SW480 (cell line): Measurements from ENCODE around the gene FAM13C.

Experiments
- DNase-seq: peaks from one replicate; pipeline ENCODE4 v3.0.0-alpha.2; 2016; ENCODE audit warnings: low spot score

The FAM13C gene

DNA sequence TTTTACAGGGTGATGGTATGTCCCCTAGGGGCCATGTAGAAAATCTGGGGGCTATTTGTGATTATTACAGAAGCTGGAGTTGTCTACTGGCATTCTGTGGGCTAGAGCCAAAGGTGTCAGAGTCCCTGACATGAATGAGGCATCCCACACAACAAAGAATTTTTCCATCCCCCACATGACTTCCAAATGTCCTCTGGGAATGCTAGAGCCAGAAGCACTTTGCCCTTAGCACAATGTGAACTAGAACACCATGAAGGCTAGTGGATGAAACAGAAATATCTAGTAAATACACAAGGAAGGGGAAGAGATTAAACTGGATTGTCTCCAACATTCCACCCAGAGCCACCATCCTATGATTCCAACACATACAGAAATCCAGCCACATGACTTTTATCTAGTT lies 46.9 kb downstream of the FAM13C start:
- DNase-seq: no peak

DNA sequence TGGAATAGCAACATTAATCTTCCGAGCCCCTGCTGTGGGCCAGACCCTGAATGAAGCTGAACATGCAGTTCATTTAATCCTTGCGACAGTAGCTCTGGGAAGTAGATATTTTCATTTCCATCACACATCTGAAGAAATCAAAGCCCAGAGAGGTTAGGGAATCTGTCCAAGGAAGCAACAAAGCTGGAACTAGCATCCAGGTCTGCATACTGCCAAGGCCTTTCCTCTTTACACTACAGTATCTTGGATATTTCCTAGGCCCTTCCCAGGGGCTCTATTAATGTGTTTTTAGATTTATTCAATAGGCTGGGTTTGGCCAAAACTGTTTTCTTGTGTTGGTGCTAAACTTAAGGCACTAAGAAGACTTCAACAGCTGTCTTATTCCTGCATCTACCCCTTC lies 48.1 kb downstream of the FAM13C start:
- DNase-seq: no peak

DNA sequence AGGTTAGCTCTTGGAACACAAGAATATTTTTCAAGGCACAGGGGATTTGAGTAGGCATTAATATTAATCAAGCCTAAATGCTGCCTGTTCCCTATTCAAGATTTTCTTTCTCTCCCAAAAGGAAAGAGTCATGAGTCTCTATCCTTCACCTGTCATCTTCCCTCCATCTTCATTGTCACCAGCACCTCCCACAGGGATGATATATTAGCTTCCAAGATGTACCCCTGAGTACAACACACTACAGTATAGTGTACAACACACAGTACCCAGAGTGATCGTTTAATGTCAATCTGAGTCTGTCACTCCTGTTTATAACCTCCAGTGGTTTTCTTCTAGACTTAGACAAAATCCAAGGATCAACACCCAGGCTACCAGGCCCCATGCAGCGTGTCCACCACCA lies 50.1 kb downstream of the FAM13C start:
- DNase-seq: no peak

DNA sequence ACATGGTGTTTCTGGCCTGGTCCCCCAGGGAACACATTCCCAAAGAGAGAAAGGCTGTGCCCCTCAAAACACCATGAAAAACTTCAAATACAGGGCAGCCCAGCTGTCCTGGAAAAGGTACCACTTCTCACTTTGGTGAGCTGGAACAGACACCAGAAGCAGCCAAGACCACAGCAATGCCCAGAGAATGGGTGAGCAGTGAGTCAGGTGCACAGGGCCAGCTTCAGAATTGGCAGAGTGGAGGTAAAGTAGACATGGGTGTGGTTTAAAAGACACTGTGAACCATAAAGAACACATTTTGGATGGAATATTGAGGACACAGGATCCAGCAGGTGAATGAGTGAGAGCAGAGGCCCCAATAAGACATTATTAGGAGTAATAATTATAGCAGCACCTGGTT lies 51.3 kb downstream of the FAM13C start:
- no peak for DNase-seq

DNA sequence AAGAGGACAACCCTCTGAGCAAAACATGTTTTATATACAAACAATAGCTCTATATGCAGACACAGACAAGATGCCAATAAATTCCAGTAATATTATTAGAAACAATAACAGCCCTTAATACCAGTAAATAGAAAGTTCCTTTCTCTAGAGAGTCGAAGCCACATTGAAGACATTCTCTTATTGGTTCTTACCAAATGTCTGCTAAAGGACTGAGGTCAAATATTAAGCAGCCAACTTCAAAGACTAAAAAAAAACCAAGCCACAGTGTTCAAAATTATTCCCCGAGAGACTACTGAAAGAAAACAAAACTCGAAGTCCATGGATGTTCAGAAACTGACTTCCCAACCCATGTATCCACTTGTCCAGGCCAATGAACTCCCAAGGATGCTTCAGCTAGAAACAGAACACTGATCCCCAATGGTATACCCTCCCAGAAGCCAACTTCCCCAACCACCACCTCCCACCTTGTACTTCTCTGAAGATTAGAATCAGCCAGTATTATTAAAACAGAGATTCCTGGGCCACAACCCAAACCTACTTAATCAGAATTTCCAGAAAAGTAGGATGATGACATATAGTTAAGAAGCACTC lies 51.9 kb downstream of the FAM13C start:
- DNase-seq: no peak

DNA sequence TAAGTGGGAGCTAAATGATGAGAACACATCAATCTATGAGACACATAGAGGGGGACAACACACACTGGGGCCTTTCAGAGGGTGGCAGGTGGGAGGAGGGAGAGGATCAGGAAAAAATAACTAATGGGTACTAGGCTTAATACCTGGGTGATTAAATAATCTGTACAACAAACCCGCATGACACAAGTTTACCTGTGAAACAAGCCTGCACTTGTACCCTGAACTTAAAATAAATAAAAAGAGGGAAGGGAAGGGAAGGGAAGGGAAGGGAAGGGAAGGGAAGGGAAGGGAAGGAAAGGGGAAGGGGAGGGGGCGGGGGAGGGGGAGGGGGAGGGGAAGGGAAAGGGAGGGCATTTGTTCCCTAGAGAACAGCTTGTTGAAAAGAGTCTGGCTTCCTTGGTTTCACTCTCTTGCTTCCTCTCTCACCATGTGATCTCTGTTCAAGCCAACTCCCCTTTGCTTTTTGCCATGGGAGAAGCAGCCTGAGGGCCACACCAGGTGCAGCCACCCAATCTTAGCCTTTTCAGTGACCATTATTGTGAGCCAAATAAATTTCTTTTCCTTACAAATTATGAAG lies 57.7 kb downstream of the FAM13C start:
- no peak for DNase-seq

DNA sequence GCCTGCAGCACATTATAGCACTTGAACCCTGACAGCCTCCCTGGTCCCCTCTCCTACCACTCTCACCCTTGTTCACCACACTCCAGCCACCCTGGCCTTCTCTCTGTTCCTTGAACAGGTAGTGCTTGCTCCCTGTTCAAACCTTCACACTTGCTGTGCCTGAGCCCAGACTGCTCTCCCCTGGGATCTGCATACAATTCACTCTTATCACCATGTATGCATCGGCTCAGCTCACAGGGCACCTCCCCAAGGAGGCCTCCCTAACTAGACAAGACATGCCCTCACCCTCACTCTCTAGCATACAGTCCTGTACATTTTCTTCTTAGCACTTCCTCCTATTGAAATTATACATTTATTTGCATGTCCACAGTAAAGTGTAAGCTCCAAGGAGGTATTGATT lies 59.3 kb downstream of the FAM13C start:
- DNase-seq: no peak

DNA sequence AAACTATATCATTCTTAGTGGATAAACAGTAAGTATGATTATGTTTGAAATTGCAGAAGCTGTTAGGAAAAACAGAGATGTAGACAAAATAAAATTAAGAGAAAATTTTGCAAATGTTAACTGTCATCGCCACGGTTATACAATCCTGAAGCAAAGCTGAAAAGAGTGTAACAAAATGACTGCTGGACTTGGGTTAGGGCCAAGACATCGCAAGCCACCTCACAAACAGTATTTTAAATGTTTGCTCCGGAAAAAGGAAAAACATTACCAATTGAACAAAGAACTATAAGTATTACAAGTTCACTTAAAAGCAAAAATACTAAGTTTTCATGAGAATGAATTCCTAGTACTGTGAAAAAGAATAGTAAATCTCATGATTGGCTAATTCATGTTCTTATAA lies 60.0 kb downstream of the FAM13C start:
- DNase-seq: no peak

DNA sequence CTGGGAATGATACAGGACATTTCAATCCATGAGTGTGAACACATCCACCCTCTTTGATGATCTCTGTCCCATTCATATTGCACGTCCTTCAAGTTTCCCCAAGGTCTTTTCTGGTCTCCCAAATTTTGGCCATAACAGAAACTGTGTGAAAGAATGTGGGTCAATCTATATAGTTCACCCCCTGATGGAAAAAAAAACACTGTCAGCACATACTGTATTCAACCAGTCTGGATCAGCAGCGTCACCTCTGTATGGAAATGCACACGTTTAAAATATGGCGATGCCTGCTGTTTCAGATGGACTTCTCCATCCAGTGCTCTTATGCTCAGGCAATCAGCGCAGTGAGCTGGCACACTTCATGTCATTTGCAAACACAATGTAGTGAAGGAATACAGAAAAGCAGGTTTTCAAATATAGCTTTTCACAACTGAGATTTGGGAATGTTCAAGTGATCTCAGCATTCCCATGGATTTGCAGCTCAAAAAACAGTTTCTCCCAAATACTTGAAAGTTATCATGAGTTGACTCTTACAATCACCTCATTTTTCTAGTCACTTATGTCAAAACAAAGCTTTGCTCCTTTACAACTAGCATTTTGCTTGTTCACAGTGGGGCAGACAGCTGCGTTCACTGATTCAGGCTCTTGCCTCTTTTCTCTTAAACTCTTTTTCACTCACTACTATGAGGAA lies 61.1 kb downstream of the FAM13C start:
- no peak for DNase-seq

DNA sequence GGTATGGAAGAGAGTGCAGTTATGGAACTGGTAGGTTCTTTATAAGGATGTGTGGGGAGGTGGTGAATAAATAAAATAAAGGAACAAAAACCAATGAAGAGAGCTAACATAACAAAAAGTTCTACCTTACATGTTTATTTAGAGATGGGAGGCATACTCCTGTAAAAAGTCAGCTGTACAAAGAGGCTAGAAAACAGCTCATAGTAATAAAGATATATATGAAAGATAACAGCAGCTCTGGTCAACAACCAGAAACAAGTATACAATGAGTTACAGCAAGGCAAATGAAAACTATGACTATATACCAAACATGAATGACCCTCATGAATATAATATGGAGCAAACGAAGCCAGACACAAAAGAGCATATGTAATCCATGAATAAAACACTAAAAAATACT lies 62.0 kb downstream of the FAM13C start:
- DNase-seq: no peak

DNA sequence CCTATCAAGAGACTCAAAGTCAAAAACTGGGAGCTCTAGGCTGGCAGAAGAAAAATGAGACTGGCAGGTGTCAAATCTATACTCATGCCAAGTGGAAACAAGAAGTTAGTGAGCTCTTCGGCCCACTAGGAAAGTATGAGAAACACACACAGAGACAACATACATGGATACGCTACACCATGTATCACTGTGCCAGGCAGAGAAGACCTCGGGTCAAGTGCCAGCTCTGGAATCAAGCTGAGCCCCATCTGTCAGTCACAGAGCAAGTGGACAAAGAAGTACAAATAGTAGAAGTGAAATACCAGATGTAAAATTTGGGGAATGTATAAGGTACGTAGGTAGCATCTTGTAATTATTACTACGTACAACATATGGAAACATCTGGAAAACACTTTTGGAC lies 62.4 kb downstream of the FAM13C start:
- no peak for DNase-seq

DNA sequence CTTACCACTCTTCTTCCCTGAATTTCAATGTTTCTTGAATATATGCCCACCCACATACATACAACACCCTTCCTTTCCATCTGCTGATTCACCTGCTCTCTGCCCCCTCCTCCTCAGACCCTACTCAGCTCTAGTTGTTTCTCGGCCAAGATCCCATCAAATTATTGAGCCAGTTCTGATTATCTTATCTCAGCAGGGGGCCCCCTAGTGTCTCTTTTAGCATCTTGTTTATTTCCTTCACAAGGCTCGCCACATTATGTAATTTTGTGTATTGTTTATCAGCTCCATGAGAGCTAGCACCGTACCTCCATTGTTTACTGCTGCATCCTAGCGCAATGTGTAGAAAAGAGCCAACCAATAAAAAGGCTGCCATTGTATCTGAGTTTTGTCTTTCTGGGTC lies 71.9 kb downstream of the FAM13C start:
- peak; percentile 4 for DNase-seq

DNA sequence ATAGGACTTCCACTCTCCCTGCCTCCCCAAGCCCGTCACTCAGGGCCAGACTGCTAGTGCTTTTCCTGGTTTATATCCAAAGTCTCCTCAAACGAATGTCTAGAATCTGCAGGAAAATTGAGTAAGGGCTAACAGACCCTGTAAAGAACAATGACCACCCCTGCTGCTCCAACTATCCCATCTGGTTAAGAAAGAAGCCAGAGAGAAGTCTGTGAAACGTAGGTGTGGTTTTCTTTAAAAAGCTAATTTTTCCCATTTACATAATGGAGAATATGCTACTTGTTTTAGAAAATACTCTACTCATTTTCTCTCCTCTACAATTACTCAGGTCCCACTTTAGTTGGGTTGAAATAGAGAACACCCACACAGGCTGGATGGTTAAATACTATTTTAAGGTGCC lies 72.5 kb downstream of the FAM13C start:
- DNase-seq: no peak

DNA sequence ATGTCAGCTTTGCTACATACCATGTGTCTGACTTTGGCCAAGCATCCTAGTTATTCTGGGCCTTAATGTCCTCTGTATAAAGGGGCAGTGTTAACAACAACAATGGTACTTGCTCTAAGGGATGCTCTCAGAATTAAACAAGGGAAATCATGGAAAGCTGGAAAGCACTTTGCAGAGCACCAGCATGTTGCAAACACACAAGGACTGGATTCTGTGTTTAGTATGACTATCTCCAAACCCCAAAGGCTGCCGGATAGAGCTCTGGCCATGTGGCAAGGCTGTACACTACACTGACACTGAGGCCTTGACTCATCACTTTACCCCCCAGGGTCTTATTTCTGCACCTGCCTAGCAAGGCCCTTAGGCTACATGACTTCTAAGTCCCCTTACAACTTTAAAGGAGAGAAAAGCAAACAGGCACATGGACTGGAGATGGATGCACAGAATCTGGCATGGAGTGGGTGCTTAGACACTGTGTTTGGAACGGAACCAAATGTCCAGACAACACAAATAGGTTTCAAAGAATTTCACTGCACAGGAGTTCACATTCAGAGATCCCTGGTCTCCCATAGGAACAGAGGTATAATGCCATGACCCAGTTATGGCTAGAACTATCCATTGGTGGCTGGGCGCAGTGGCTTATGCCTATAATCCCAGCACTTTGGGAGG lies 74.6 kb downstream of the FAM13C start:
- DNase-seq: no peak

DNA sequence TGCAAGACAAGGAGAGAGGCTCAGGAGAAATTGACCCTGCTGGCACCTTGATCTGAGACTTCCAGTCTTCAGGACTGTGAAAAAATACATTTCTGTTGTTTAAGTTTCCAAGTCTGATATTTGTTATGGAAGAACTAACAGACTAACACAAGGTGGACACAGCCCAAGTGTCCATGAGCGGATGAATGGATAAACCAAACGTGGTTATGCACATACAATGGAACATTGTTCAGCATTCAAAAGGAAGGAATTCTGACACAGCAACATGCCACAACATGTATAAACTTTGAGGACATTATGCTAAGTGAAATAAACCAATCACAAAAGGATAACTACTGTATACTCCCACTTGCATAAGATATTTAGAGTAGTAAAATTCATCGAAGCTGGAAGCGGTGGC lies 76.5 kb downstream of the FAM13C start:
- DNase-seq: no peak

DNA sequence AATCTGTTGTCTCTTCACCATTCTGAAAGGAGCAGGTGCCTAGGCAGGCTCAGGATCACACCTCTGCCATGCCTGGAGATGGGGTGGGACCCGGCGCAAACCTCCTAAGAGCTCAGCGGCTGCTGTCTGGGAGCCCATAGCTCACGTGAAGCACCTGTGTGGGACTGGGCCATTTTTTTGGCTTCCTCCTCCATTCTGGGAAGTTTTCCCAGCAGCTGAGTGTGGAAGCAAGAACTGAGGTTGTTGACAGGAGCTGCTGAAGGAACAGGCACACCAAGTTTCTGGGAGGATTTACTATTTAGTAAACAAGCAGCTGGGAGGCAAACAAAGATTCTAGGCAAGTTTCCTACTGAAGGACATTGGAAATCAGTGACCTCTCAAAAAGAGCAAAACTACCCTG lies 77.3 kb downstream of the FAM13C start:
- DNase-seq: no peak

DNA sequence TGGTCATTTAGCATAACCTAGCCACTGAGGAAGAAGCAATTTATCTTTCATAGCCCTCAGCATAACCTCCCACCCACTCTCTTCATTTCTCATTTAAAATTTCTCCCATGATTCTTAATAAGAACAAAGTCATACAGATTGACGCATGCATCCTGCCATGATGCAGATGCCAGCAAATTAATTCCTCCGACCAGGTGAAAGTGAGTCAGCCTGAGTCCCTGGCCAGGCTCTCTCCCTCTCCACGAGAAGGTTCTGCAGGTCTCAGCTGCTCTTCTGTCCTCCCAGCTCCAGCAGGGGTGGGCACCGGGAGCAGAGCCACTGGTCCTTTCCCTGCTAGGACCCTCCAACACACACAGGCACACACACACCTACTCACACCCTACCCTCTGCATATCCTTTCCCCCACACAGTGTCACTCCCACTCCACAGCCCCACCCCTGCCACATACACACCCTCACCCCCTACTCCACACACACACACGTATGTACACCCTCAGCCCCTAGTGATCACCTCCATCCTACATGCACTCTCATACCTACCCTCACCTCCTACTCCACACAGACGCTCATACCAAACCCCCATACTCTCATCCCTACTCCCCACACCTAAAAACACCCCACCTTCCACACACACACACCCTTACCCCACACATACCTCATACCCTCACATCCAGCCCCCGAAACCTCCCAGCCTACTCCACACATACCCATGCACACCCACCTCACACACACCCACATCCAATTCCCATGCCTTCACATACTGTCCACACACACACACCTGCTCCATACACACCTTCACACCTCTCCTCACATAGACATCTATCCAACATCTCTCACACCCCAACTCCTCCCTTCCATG lies 78.0 kb downstream of the FAM13C start:
- DNase-seq: no peak

DNA sequence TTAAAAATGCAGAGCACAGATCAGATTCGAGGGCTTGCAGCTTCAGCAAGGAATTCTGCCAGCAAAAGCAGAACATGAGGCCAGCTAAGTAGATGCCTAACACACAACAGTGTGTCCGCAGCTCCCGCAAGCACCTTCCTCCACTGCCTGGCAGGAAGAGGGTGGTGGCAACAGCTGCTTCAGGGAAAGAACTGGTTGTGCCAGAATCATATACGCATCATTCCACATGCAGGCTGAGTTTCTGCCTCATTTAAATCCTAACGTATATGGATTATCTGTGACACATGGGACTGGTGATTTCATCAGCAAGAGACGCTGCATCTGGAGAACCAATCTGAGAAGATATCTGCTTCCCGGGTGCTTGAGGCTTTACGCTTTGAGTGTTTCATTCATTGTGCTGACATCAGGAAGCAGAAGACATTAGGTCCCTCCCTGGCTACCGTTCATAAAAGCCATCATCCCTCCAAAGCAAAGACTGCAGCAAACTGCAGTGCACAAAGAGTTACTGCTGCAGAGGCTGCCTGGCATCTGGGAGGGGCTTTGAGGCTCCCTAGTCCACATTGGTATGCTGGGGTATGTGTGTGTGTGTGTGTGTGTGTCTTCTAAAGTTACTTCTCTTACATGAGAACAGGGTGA lies 78.8 kb downstream of the FAM13C start:
- no peak for DNase-seq

DNA sequence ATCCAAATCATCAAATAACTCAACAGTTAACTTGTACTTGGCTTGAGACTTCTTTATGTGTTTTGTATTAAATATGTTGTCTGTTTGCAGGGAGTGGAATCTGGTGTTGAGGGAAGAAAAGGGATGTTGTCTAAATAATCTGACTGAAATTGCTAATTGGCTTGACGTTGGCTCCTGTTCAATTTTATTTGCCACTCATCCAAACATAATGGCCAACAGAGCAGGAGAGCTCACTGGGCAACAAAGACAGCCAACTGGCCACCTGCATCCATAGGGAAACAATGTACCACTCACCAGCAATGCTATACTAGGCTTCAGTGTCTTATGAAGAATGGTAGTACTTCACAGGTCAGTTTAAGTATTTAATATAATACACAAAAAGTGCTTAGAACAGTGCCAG lies 80.5 kb downstream of the FAM13C start:
- no peak for DNase-seq

DNA sequence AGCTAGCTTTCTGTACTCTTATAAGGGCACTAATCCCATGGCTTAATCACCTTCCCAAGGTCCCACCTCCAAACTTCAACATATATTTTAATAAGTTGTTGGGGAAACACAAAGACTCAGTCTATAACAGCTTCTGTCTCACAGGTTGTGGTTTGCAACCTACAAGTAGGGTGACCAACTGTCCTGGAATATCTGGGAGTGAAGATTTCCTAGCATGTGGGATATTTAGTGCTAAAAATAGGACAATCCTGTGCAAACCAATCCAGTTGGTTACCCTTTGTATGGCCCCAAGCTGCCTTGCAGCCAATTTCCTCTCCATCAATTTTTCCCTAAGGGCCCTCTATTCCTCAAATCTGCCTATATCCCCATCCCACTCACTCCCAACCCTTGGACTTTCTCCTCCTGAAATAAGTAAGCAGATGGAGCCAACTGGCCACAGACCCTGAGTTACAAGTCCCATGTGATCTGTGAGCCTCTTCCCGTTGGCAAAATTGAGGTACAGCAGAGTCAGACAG lies 82.3 kb downstream of the FAM13C start:
- DNase-seq: no peak

DNA sequence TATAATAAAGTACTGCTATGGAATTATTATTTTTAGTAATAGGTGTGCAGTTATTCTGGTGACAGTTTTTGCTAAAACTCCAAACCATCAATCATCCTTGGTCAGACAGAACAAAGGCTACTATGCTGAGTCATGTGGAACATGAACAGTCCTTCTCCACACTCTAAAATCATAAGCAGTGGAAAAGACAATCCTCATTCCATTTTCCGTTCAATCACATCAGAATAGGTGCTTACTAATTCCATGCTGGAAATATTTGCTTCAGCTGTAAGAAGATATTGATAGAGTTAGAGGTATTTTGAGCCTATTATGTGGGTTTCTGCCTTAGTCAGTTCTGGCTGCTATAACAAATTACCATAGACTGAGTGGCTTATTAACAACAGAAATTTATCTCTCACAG lies 82.9 kb downstream of the FAM13C start:
- no peak for DNase-seq

DNA sequence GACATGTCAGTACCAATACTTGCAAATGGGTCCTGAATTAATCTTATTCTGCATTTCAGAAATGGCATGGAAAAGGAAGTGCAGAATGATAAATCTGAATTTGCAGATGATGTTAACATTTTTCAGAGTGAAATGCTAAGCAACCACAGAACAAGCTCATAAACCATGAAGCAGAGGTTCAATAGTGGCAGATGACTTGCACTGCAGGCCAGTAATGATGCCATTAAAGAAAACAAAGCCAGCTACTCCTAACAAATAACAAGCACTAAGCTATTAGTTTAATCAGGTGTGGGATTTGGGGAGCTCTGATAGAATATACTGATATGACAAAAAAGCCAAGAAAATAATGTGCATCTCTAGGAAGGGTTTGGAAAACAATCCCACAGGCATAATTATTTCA lies 85.4 kb downstream of the FAM13C start:
- no peak for DNase-seq
